ENCODE results near the gene PHLDB1.

GRCh38 chr11:118644496-118644895 is 37.1 kb downstream of the PHLDB1 start:
- no peak for TF ChIP-seq CTCF (optimal IDR thresholded peaks at IDR 0.05 in 1 of 3, IDR thresholded peaks at IDR 0.05 in 1 of 3, conservative IDR thresholded peaks at IDR 0.05 in 1 of 3; ENCODE audit: extremely low read depth in 1 of 3, insufficient read depth in 2 of 3, low read length in 3 of 3)
- no peak for TF ChIP-seq EZH2 (IDR thresholded peaks at IDR 0.05; ENCODE audit: low read length)

Data from keratinocyte (primary cell).